Smooth muscle cell (in vitro differentiated cells): ENCODE measurements around the gene ONECUT3. TPM values are rescaled to one million over a fixed set of nuclear protein-coding genes. Genes with fewer than 3 reads are reported as not detected.

Experiments
- DNase-seq: peaks from one replicate; lab custom pipeline; 2025; ENCODE audit not compliant: unreplicated experiment; lab: John Stamatoyannopoulos, UW
- H2AFZ ChIP-seq: fragments of 200-600 bp; sonication (generic); 2 replicates; pipeline ENCODE4 v1.6.0; 2016; ENCODE audit warnings: antibody characterized with exemption, low read depth, mild to moderate bottlenecking
- H3F3A ChIP-seq: fragments of 200-600 bp; sonication (generic); 2 replicates; pipeline ENCODE4 v1.6.0; 2017; ENCODE audit warnings: antibody characterized with exemption, low read depth
- H3K27ac ChIP-seq: fragments of 200-600 bp; sonication (generic); 2 replicates; pipeline ENCODE4 v1.5.1; 2016; ENCODE audit warnings: low read depth, mild to moderate bottlenecking
- H3K27me3 ChIP-seq: fragments of 200-600 bp; sonication (generic); 2 replicates; pipeline ENCODE4 v1.6.1; 2016; ENCODE audit warnings: low read depth, mild to moderate bottlenecking
- H3K36me3 ChIP-seq: fragments of 200-600 bp; sonication (generic); 2 replicates; pipeline ENCODE4 v1.5.1; 2016; ENCODE audit warnings: low read depth
- H3K4me1 ChIP-seq: fragments of 200-600 bp; sonication (generic); 2 replicates; pipeline ENCODE4 v1.5.1; 2016; ENCODE audit warnings: low read depth
- H3K4me2 ChIP-seq: fragments of 200-600 bp; sonication (generic); 2 replicates; pipeline ENCODE4 v1.6.0; 2016; ENCODE audit warnings: mild to moderate bottlenecking
- H3K4me3 ChIP-seq: fragments of 200-600 bp; sonication (generic); 2 replicates; pipeline ENCODE4 v1.5.1; 2016; ENCODE audit warnings: mild to moderate bottlenecking
- H3K79me2 ChIP-seq: fragments of 200-600 bp; sonication (generic); 2 replicates; pipeline ENCODE4 v1.6.0; 2016; ENCODE audit warnings: low read depth, mild to moderate bottlenecking
- H3K9ac ChIP-seq: fragments of 200-600 bp; sonication (generic); 2 replicates; pipeline ENCODE4 v1.6.0; 2016; ENCODE audit warnings: low read depth
- H3K9me3 ChIP-seq: fragments of 200-600 bp; sonication (generic); replicated peaks from 2 replicates; pipeline ENCODE4 v1.5.1; 2016; ENCODE audit warnings: low read depth
- H4K20me1 ChIP-seq: fragments of 200-600 bp; sonication (generic); 2 replicates; pipeline ENCODE4 v1.6.0; 2016; ENCODE audit warnings: low read depth
- CTCF ChIP-seq: fragments of 200-600 bp; sonication (generic); IDR thresholded peaks from 2 replicates; pipeline ENCODE4 v1.5.1; 2017; ENCODE audit warnings: borderline replicate concordance, mild to moderate bottlenecking, antibody characterized with exemption; ENCODE audit not compliant: insufficient read depth, poor library complexity, severe bottlenecking
- WGBS: methylation state at CpG from one replicate; pipeline ENCODE4 v1.1.7; 2016; ENCODE audit warnings: low lambda C conversion rate; 5-methylcytosine and 5-hydroxymethylcytosine counted together
- polyA plus RNA-seq: library from polyadenylated mRNA; unstranded; fragments of >200 nt; fragmentation: Nextera tagmentation; extraction: Ambion mirVana; gene quantifications from 2 replicates; pipeline ENCODE4 v1.2.1, GENCODE V29; 2016
- total RNA-seq: library from RNA; depleted of rRNA; stranded (reverse); fragments of >200 nt; gene quantifications from 2 replicates; pipeline ENCODE4 v1.2.3, GENCODE V29; 2014

ONECUT3 gene
- total and polyA plus RNA-seq, 2 experiments from 2014 or later = not detected

DNA sequence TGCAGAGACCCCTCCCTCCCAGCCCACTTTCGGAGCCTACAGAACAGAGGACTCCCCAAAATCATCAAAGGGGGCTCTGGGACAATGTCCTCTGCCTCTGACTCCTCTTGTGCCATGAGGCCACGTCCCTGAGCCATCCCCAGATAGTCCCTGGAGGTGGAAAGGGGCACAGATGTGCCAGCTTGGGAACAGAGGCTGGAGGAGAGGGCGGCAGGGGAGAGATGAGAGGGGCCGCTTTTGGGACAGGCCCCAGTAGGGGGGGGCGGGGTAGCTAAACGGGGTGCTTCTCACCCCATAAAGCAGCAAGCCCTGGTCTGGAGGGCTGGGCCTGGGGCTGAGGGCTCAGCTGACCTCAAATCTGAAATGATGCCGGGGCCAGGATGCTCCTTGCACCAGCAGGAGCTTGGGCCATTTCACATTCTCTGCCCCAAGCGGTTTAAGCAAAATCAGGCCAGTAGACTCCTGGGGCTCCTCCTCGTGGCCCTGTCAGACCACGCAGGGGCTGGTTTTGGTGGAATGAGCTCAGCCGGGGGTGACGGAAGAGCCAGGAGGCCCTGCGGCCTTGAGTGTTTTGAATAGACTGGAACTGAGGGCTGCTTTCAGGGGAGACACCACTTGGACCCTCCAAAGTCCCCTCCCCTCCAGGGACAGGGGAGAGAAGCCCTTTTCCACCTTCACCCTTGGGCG, 27.1 kb downstream of the ONECUT3 start:
- WGBS = 59% methylated on average over 13 of the region's 14 CpGs
- H3K9me3 ChIP-seq = no peaks in the 10 kb centered on the region
- no peak overlapping the region for H3K27ac ChIP-seq
- H4K20me1 ChIP-seq = no peaks in the 10 kb centered on the region
- H3K4me3 ChIP-seq = no peak overlapping the region
- no peaks in the 10 kb centered on the region for H3K4me1 ChIP-seq
- DNase-seq = no peak
- no peaks in the 10 kb centered on the region for H3K79me2 ChIP-seq
- H3K27me3 ChIP-seq = peaks cover 68% of the 10 kb centered on the region
- no peak overlapping the region for H3K9ac ChIP-seq
- TF ChIP-seq CTCF = no peak
- no peaks in the 10 kb centered on the region for H3K36me3 ChIP-seq
- no peak overlapping the region for H3K4me2 ChIP-seq
- no peak overlapping the region for H2AFZ ChIP-seq
- H3F3A ChIP-seq = no peaks in the 10 kb centered on the region

- DNase-seq = no peak
- Histone ChIP-seq H2AFZ (no peak overlapping the region), H3K4me3 (no peak overlapping the region), H3K79me2 (no peaks in the 10 kb centered on the region), H3K9me3 (no peaks in the 10 kb centered on the region), H3K4me2 (no peak overlapping the region), H3K9ac (no peak overlapping the region), H3K4me1 (no peaks in the 10 kb centered on the region), H3K27me3 (peaks cover 52% of the 10 kb centered on the region), H3K27ac (no peak overlapping the region), H4K20me1 (no peaks in the 10 kb centered on the region), H3K36me3 (no peaks in the 10 kb centered on the region), H3F3A (no peaks in the 10 kb centered on the region)
- 85% methylated on average over 7 of the region's 7 CpGs for WGBS
- no peak for TF ChIP-seq CTCF
These were observed 29.2 kb downstream of the ONECUT3 start for GRCh38 chr19:1782521-1782920.

DNA sequence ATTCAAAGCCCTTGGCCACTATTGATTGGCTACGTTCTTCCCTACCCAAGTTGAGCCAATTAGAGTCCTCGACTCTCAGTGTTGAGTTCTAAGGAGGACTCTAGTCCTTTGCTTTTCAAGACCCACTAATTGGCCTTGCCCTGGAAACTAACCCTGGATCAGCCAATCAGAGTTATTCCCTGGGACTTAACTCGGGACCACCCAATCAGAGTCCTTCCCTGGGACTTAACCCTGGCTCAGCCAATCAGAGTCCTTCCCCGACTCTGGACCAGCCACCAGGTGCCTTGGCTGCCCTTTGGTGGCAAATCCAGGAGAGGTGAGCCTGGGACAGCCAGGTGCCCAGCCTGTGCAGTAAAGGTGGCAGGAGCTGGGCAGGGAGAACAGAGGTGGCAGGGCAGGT, 30.0 kb downstream of the ONECUT3 start:
- Histone ChIP-seq H3K79me2 (no peaks in the 10 kb centered on the region), H4K20me1 (no peaks in the 10 kb centered on the region), H3K9me3 (no peaks in the 10 kb centered on the region), H3K9ac (no peak overlapping the region), H3K4me1 (no peaks in the 10 kb centered on the region), H3F3A (no peaks in the 10 kb centered on the region), H3K4me2 (no peak overlapping the region), H3K36me3 (no peaks in the 10 kb centered on the region), H3K27me3 (peaks cover 47% of the 10 kb centered on the region), H3K27ac (no peak overlapping the region), H3K4me3 (no peak overlapping the region), H2AFZ (no peak overlapping the region)
- no peak for TF ChIP-seq CTCF
- 88% methylated on average over 4 of the region's 4 CpGs for WGBS
- no peak for DNase-seq

DNA sequence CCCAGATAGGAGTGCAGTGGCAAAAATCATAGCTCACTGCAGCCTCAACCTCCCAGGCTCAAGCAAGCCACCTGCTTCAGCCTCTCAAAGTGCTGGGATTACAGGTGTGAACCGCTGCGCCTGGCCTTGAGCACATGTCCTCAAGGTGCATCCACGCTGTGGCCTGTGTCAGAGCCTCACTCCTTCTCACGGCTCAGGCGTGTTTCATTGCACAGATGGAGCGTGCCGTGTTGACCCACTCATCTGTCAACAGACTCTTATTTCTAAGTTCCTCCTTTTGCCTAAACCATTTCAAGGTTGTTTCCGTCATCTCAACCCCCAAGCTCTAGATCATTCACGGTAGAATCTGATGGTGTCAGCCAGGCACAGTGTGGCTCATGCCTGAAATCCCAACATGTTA, 30.6 kb downstream of the ONECUT3 start:
- Histone ChIP-seq H3K9ac (no peak overlapping the region), H3K27me3 (peaks cover 46% of the 10 kb centered on the region), H3F3A (no peaks in the 10 kb centered on the region), H3K9me3 (no peaks in the 10 kb centered on the region), H3K4me3 (no peak overlapping the region), H3K4me2 (no peak overlapping the region), H4K20me1 (no peaks in the 10 kb centered on the region), H3K36me3 (no peaks in the 10 kb centered on the region), H3K27ac (no peak overlapping the region), H2AFZ (no peak overlapping the region), H3K4me1 (no peaks in the 10 kb centered on the region), H3K79me2 (no peaks in the 10 kb centered on the region)
- DNase-seq = no peak
- 90% methylated on average over 9 of the region's 9 CpGs for WGBS
- no peak for TF ChIP-seq CTCF
